HG02759 (cell line): ENCODE measurements around the gene WSB2.

Source experiments
- ATAC-seq: cut with Tn5 transposase; IDR thresholded peaks from one replicate; pipeline ENCODE4 v1.9.1; 2021; ENCODE audit warnings: mild to moderate bottlenecking, moderate library complexity; ENCODE audit not compliant: unreplicated experiment

WSB2 gene

GRCh38 chr12:118063576-118064391 is 2.8 kb upstream of the WSB2 start:
- ATAC-seq, result no peak

- ATAC-seq, result no peak
Observed at GRCh38 chr12:118061873-118062843, 1.2 kb upstream of the WSB2 start.

GRCh38 chr12:118060301-118061010 is 523 bp downstream of the WSB2 start:
- ATAC-seq, result peak; percentile 46

- ATAC-seq, result no peak
Observed at GRCh38 chr12:118059341-118060191, 1.4 kb downstream of the WSB2 start.

GRCh38 chr12:118058881-118059280 is 2.1 kb downstream of the WSB2 start:
- no peak for ATAC-seq

GRCh38 chr12:118058227-118058626 is 2.8 kb downstream of the WSB2 start:
- ATAC-seq, result no peak

GRCh38 chr12:118055865-118056773 is 4.9 kb downstream of the WSB2 start:
- no peak for ATAC-seq

- peak; percentile 78 for ATAC-seq
Observed at GRCh38 chr12:118055144-118055557, 5.8 kb downstream of the WSB2 start.

- ATAC-seq, result no peak
Observed at GRCh38 chr12:118053071-118053985, 7.7 kb downstream of the WSB2 start.

- no peak for ATAC-seq
Observed at GRCh38 chr12:118052324-118053070, 8.5 kb downstream of the WSB2 start.

GRCh38 chr12:118050972-118051910 is 9.7 kb downstream of the WSB2 start:
- ATAC-seq, result no peak

- ATAC-seq, result no peak
Observed at GRCh38 chr12:118046430-118046829, 14.5 kb downstream of the WSB2 start.

GRCh38 chr12:118044577-118044976 is 16.4 kb downstream of the WSB2 start:
- ATAC-seq, result no peak

GRCh38 chr12:118044075-118044474 is 16.9 kb downstream of the WSB2 start:
- ATAC-seq, result no peak

GRCh38 chr12:118042091-118042490 is 18.9 kb downstream of the WSB2 start:
- ATAC-seq, result no peak

GRCh38 chr12:118038137-118038536 is 22.8 kb downstream of the WSB2 start:
- ATAC-seq, result no peak
